Effector memory CD8-positive, alpha-beta T cell (primary cell): Measurements from ENCODE around the gene GUCA1C.
A peak's percentile ranks its signal among the peaks of the same experiment; 100 is the strongest.

ENCODE experiments used
- ATAC-seq: fragments of 150-1000 bp; cut with Tn5 transposase; replicated peaks from 2 replicates; pipeline ENCODE4 v1.10.0; 2021; ENCODE audit warnings: mild to moderate bottlenecking, moderate library complexity
- DNase-seq, 3 experiments: peaks; one replicate each; pipeline ENCODE4 v3.0.0; 2021
- H3K27ac Mint-ChIP-seq, 2 donors: one replicate each; pipeline ENCODE4 v1.8.0; 2022; ENCODE audit warnings: mild to moderate bottlenecking in 2 of 2, mixed read lengths in 2 of 2, moderate library complexity in 2 of 2
- H3K27me3 Mint-ChIP-seq, 2 donors: one replicate each; pipeline ENCODE4 v1.8.0; 2022; ENCODE audit warnings: mixed read lengths in 2 of 2
- H3K36me3 Mint-ChIP-seq: one replicate; pipeline ENCODE4 v1.8.0; 2022; ENCODE audit warnings: mild to moderate bottlenecking, moderate library complexity, mixed read lengths; ENCODE audit not compliant: insufficient read depth
- H3K4me1 Mint-ChIP-seq, 2 donors: one replicate each; pipeline ENCODE4 v1.8.0; 2022; ENCODE audit warnings: low read depth in 2 of 2, mixed read lengths in 2 of 2
- H3K4me3 Mint-ChIP-seq, 2 donors: one replicate each; pipeline ENCODE4 v1.8.0; 2022; ENCODE audit warnings: mild to moderate bottlenecking in 2 of 2, mixed read lengths in 2 of 2, moderate library complexity in 2 of 2
- H3K9me3 Mint-ChIP-seq, 2 donors: one replicate each; pipeline ENCODE4 v1.8.0; 2022; ENCODE audit warnings: mixed read lengths in 2 of 2

GUCA1C gene

DNA sequence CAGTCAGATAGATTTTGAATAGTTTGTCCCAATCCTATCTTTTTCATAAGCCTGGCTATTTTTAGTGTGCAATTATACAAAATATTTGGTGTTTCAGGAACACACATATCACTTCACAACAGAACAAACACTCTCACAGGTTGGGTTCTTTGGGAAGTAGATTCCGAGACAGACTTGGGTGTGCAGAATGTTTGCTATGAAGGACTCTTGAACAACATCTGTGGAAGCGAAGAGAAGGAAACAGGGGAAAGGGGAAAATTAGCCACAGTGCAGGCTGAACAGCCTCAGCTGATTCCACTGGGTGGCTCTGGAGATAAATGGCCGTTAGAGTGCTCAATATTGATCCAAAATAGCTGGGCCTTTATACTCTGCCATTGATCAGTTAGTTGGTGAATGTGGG lies 61.8 kb downstream of the GUCA1C start:
- no peaks in the 10 kb centered on the region for H3K9me3 Mint-ChIP-seq
- no peak overlapping the region for H3K4me3 Mint-ChIP-seq
- no peaks in the 10 kb centered on the region for H3K4me1 Mint-ChIP-seq
- H3K27ac Mint-ChIP-seq: no peak overlapping the region
- ATAC-seq (no peak), DNase-seq (no peak)
- H3K36me3 Mint-ChIP-seq: no peaks in the 10 kb centered on the region
- H3K27me3 Mint-ChIP-seq: peaks cover 0 to 14% of the 10 kb centered on the region in 2 donors

DNA sequence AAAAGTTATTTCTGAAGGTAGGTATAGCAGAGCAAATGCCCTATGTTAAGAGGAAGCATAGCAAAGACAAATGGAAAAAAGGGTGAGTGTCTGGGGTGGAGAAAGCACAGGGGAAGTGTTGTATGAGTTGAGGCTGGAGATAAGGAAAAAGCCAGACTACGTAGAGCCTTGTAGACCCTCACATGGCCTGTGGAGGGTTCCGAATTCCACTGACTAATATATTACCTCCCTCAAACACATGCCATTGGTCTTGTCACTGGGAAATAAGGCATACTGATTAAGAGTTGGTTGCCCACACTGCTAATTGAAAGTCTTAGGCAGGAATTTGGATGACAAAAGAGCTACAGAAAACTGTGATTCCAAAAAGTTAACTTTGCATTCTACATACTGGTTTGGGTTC lies 65.9 kb downstream of the GUCA1C start:
- ATAC-seq: no peak

GRCh38 chr3:108887121-108887520 lies 66.6 kb downstream of the GUCA1C start:
- no peak overlapping the region for H3K4me3 Mint-ChIP-seq
- H3K36me3 Mint-ChIP-seq: no peaks in the 10 kb centered on the region
- DNase-seq (no peak), ATAC-seq (no peak)
- no peaks in the 10 kb centered on the region for H3K27me3 Mint-ChIP-seq
- no peak overlapping the region for H3K27ac Mint-ChIP-seq
- peaks cover 1 to 11% of the 10 kb centered on the region in 2 donors for H3K4me1 Mint-ChIP-seq
- H3K9me3 Mint-ChIP-seq: no peaks in the 10 kb centered on the region

More for the DNA sequence above, 65.9 kb downstream of the GUCA1C start:
- Mint-ChIP-seq H3K4me3 (no peak overlapping the region), H3K9me3 (no peaks in the 10 kb centered on the region), H3K27ac (no peak overlapping the region), H3K4me1 (peaks cover 1 to 11% of the 10 kb centered on the region in 2 donors), H3K27me3 (no peaks in the 10 kb centered on the region), H3K36me3 (no peaks in the 10 kb centered on the region)
- DNase-seq: no peak

- Mint-ChIP-seq H3K4me1 (peaks cover 1 to 11% of the 10 kb centered on the region in 2 donors), H3K36me3 (no peaks in the 10 kb centered on the region), H3K27me3 (no peaks in the 10 kb centered on the region), H3K9me3 (no peaks in the 10 kb centered on the region), H3K27ac (peak overlapping the region in 1 of 2 donors; percentile 26), H3K4me3 (no peak overlapping the region)
- no peak for ATAC-seq
- no peak for DNase-seq
These were observed 70.3 kb downstream of the GUCA1C start for GRCh38 chr3:108883373-108883772.

- Mint-ChIP-seq H3K9me3 (no peaks in the 10 kb centered on the region), H3K4me3 (no peak overlapping the region), H3K27me3 (no peaks in the 10 kb centered on the region), H3K4me1 (peaks cover 1 to 11% of the 10 kb centered on the region in 2 donors), H3K36me3 (no peaks in the 10 kb centered on the region), H3K27ac (peak overlapping the region in 1 of 2 donors; percentile 26)
- no peak for ATAC-seq
- no peak for DNase-seq
These were observed 70.9 kb downstream of the GUCA1C start for GRCh38 chr3:108882762-108883161.

DNA sequence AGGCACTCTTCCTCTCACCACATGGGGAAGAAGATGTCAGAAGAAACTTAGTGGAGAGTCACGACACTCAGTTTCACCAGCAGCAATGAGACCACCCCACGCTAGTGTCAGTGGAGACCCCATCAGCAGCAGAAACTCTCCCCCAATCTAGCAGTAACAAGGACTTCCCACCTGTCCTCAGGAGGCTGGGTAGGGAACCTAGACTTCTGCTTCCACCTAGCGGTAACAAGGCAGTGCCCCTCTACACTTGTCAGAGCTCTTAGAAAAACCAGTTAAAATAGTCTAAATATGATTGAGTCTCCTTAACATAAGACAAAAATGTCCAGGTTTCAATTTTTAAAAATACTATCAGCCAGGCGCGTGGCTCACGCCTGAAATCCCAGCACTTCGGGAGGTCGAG lies 73.8 kb downstream of the GUCA1C start:
- Mint-ChIP-seq H3K4me1 (peaks cover 1 to 14% of the 10 kb centered on the region in 2 donors), H3K27ac (no peak overlapping the region), H3K9me3 (no peaks in the 10 kb centered on the region), H3K27me3 (no peaks in the 10 kb centered on the region), H3K4me3 (no peak overlapping the region), H3K36me3 (no peaks in the 10 kb centered on the region)
- ATAC-seq (no peak), DNase-seq (no peak)

GRCh38 chr3:108877901-108878300 lies 75.8 kb downstream of the GUCA1C start:
- no peak overlapping the region for H3K27ac Mint-ChIP-seq
- H3K9me3 Mint-ChIP-seq: no peaks in the 10 kb centered on the region
- H3K36me3 Mint-ChIP-seq: no peaks in the 10 kb centered on the region
- peaks cover 0 to 5% of the 10 kb centered on the region in 2 donors for H3K4me1 Mint-ChIP-seq
- no peak overlapping the region for H3K4me3 Mint-ChIP-seq
- ATAC-seq: no peak
- H3K27me3 Mint-ChIP-seq: no peaks in the 10 kb centered on the region
- DNase-seq: no peak

DNA sequence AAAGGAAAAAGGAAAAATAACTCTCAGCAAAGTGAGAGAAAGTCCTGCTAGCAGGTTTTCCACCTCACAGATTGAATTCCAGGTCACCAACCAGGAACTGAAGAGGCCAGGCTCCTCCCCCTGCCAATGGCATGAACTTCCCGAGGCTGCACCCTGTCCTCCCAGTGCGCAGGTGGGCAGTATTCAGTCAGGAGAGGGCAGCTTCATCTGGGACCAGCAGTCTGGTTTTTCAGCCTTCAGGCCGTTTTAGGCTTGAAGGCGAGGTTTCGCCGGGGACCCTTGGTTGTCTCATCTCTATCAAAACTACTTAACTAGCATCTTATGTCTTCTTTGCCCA lies 89.9 kb downstream of the GUCA1C start:
- Mint-ChIP-seq H3K4me1 (peaks cover 19 to 32% of the 10 kb centered on the region in 2 donors), H3K36me3 (peaks cover 18% of the 10 kb centered on the region), H3K4me3 (no peak overlapping the region), H3K27ac (peak overlapping the region; percentile 83 to 90), H3K9me3 (no peaks in the 10 kb centered on the region), H3K27me3 (no peaks in the 10 kb centered on the region)
- DNase-seq (no peak), ATAC-seq (no peak)

DNA sequence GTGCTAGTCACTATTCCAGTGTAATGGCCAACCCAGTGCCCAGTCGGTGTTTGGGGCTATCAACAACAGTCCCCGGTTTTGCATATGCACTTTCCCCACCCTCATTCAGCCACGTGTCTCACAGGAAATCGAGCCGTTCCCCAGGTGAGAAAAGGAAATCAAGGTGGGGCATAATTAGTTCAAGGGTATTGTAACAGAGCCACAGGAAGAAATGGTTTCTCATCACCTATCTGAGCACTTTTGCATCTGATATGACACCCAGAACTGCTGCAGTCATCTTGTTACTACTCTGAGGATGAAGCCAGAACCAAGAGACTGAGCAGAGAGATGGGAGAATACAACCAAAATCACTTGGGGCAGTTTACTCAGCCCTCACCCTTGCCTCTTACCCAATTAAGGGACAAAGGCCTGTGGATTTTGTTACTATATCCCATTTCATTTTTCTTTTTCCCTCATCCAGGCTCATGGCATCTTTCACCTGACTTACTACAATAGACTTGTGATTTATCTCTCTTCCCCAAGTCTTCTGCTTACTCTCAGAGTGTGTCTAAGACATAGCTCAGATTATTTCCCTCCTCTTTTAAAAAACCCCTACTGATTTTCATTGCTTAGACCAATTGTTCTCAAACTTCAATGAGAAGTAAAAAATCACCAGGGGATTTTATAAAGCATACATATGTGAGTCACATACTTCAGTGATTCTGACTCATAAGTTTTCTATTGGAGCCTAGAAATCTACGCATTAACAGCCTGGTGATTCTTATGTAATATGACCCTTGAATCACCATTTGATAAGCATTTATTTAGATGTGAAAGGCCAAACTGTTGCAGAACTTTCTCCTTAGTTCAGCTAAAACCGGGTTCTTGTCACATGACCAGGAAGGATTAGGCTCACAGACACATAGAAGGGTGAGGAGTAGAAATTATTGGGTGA lies 90.5 kb downstream of the GUCA1C start:
- peak overlapping the region; percentile 83 to 90 for H3K27ac Mint-ChIP-seq
- H3K36me3 Mint-ChIP-seq: peaks cover 17% of the 10 kb centered on the region
- peak overlapping the region; percentile 12 to 56 for H3K4me3 Mint-ChIP-seq
- H3K27me3 Mint-ChIP-seq: no peaks in the 10 kb centered on the region
- peaks cover 19 to 32% of the 10 kb centered on the region in 2 donors for H3K4me1 Mint-ChIP-seq
- no peaks in the 10 kb centered on the region for H3K9me3 Mint-ChIP-seq
- DNase-seq (peak; percentile 6 to 16 (median 7)), ATAC-seq (peak; percentile 74)

DNA sequence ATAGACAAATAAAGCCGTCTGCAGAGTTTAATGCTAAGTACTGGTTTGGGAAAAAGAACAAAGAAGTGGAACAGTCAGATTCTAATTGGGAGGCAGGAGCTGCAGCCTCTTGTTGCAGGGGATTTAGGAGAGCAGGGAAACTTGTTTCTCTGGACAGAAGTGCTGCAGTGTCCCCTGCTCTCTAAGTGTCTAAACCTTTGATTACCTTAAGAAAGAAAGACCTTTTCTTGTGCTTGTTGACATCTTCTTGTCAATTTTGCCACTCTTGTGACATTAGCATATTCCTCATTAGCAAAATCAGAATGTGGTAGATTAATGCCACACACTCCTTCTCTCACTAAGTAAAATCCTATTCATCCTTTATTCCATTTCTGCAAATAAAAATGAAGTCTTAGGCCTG lies 92.3 kb downstream of the GUCA1C start:
- peaks cover 24% of the 10 kb centered on the region for H3K36me3 Mint-ChIP-seq
- DNase-seq: no peak
- peaks cover 19 to 36% of the 10 kb centered on the region in 2 donors for H3K4me1 Mint-ChIP-seq
- H3K27me3 Mint-ChIP-seq: no peaks in the 10 kb centered on the region
- no peak for ATAC-seq
- H3K27ac Mint-ChIP-seq: peak overlapping the region; percentile 83 to 90
- H3K4me3 Mint-ChIP-seq: no peak overlapping the region
- H3K9me3 Mint-ChIP-seq: no peaks in the 10 kb centered on the region
